A549 (cell line): ENCODE measurements around the gene CADM4. TPM values are rescaled to one million over a fixed set of nuclear protein-coding genes. Genes with fewer than 3 reads are reported as not detected.

ENCODE experiments used
- ATAC-seq, 2 experiments: fragments of 200-7000 bp in 1 of 2; fragments of >200 bp in 1 of 2; cut with Nextera tagmentation in 1 of 2; cut with Tn5 transposase in 1 of 2; 3 replicates each; pipeline versions ENCODE4 v1.8.0 to v1.9.1; 2018 to 2020; ENCODE audit warnings: mild to moderate bottlenecking in 1 of 2, moderate library complexity in 1 of 2
- CTCF ChIA-PET: fragments of 300-600 bp; sonication (Branson Sonifier 250); formaldehyde crosslinking; extraction: SDS; loops from one replicate; lab custom pipeline; 2021; ENCODE audit warnings: antibody characterized with exemption, inconsistent platforms; lab: Yijun Ruan, JAX
- POLR2A ChIA-PET: fragments of 350-600 bp; formaldehyde crosslinking; extraction: SDS; loops from one replicate; lab custom pipeline; 2021; ENCODE audit warnings: antibody characterized with exemption, inconsistent platforms; lab: Yijun Ruan, JAX
- DNase-seq, 2 experiments: peaks; one replicate each; pipeline versions ENCODE4 v3.0.0 to v3.0.0-alpha.2; 2011 to 2016; ENCODE audit warnings: low read depth in 1 of 2, low spot score in 1 of 2
- FAIRE-seq: peaks from 2 replicates; lab custom pipeline; 2011; peaks lifted over from hg19 to GRCh38; lab: Jason Lieb, UNC
- H3K27ac ChIP-seq, 2 experiments: fragments of >200 bp; sonication (Bioruptor Twin); formaldehyde crosslinking; 3 replicates each; pipeline ENCODE4 v1.5.1; 2016 to 2017
- H3K4me1 ChIP-seq: fragments of >200 bp; sonication (Bioruptor Twin); formaldehyde crosslinking; 3 replicates; pipeline ENCODE4 v1.6.1; 2016
- H3K4me2 ChIP-seq: fragments of >200 bp; sonication (Bioruptor Twin); formaldehyde crosslinking; 3 replicates; pipeline ENCODE4 v1.6.1; 2016
- H3K4me3 ChIP-seq: fragments of >200 bp; sonication (Bioruptor Twin); formaldehyde crosslinking; 3 replicates; pipeline ENCODE4 v1.5.1; 2016
- H3K9me3 ChIP-seq: fragments of >200 bp; sonication (Bioruptor Twin); formaldehyde crosslinking; 3 replicates; pipeline ENCODE4 v1.6.1; 2016
- BCL3 ChIP-seq: fragments of >200 bp; sonication (Bioruptor Twin); formaldehyde crosslinking; IDR thresholded peaks from 3 replicates; pipeline ENCODE4 v1.6.1; 2016
- CBX2 ChIP-seq: fragments of 200-600 bp; sonication (generic); IDR thresholded peaks from 2 replicates; pipeline ENCODE4 v1.6.1; 2016; ENCODE audit warnings: low read depth, mild to moderate bottlenecking, borderline replicate concordance
- CHD2 ChIP-seq: fragments of 150-350 bp; IDR thresholded peaks from 2 replicates; pipeline ENCODE4 v1.6.1; 2014; ENCODE audit warnings: low read length; ENCODE audit not compliant: partially characterized antibody
- CHD4 ChIP-seq: fragments of 200-600 bp; sonication (generic); IDR thresholded peaks from 2 replicates; pipeline ENCODE4 v1.6.1; 2016; ENCODE audit warnings: antibody characterized with exemption, mild to moderate bottlenecking, borderline replicate concordance
- CTCF ChIP-seq: fragments of >200 bp; sonication (Bioruptor Twin); formaldehyde crosslinking; IDR thresholded peaks from 3 replicates; pipeline ENCODE4 v1.5.1; 2016
- EHF ChIP-seq: fragments of 250-450 bp; sonication (Bioruptor Pico); IDR thresholded peaks from 2 replicates; pipeline ENCODE4 v1.5.0; 2020; ENCODE audit warnings: mild to moderate bottlenecking
- EHMT2 ChIP-seq: fragments of 200-600 bp; sonication (generic); IDR thresholded peaks from 2 replicates; pipeline ENCODE4 v1.6.1; 2016; ENCODE audit warnings: antibody characterized with exemption, low read depth, mild to moderate bottlenecking, moderate library complexity
- HDAC2 ChIP-seq: fragments of 200-600 bp; sonication (generic); IDR thresholded peaks from 2 replicates; pipeline ENCODE4 v1.6.1; 2016
- HEYL ChIP-seq: fragments of 250-450 bp; sonication (Bioruptor Pico); IDR thresholded peaks from 2 replicates; pipeline ENCODE4 v1.8.0; 2021; ENCODE audit warnings: mild to moderate bottlenecking, moderate library complexity
- HMGXB4 ChIP-seq: fragments of 250-450 bp; sonication (Bioruptor Pico); IDR thresholded peaks from 2 replicates; pipeline ENCODE4 v1.5.0; 2021; ENCODE audit warnings: mild to moderate bottlenecking, moderate library complexity, borderline replicate concordance
- HOXA7 ChIP-seq: fragments of 250-450 bp; sonication (Bioruptor Pico); IDR thresholded peaks from 2 replicates; pipeline ENCODE4 v1.5.0; 2020; ENCODE audit warnings: mild to moderate bottlenecking, moderate library complexity
- HOXB5 ChIP-seq: fragments of 250-450 bp; sonication (Bioruptor Pico); IDR thresholded peaks from 2 replicates; pipeline ENCODE4 v1.5.0; 2020; ENCODE audit warnings: mild to moderate bottlenecking, moderate library complexity
- JUN ChIP-seq, 2 experiments: fragments of >200 bp; sonication (Bioruptor Twin); formaldehyde crosslinking; IDR thresholded peaks; 2 replicates in 1 of 2; 3 replicates in 1 of 2; pipeline ENCODE4 v1.6.1; 2016 to 2017
- KDM5A ChIP-seq: fragments of 200-600 bp; sonication (generic); IDR thresholded peaks from 2 replicates; pipeline ENCODE4 v1.6.1; 2016; ENCODE audit warnings: antibody characterized with exemption, mild to moderate bottlenecking
- MAX ChIP-seq: IDR thresholded peaks from 2 replicates; pipeline ENCODE4 v1.6.1; 2012
- MAZ ChIP-seq: fragments of 150-350 bp; IDR thresholded peaks from 2 replicates; pipeline ENCODE4 v1.6.1; 2014; ENCODE audit warnings: antibody characterized with exemption, low read depth, low read length, borderline replicate concordance
- POLR2A ChIP-seq: IDR thresholded peaks from 2 replicates; pipeline ENCODE4 v1.6.1; 2012; ENCODE audit warnings: mild to moderate bottlenecking, low read length
- RNF2 ChIP-seq: fragments of 200-600 bp; sonication (generic); IDR thresholded peaks from 2 replicates; pipeline ENCODE4 v1.6.1; 2016; ENCODE audit warnings: low read depth, mild to moderate bottlenecking, antibody characterized with exemption, moderate library complexity, borderline replicate concordance
- SREBF2 ChIP-seq: fragments of 450-650 bp; IDR thresholded peaks from 2 replicates; pipeline ENCODE4 v1.6.1; 2014; ENCODE audit warnings: mild to moderate bottlenecking, moderate library complexity
- TP53 ChIP-seq: fragments of 250-450 bp; sonication (Bioruptor Pico); IDR thresholded peaks from 2 replicates; pipeline ENCODE4 v1.5.0; 2021; ENCODE audit warnings: mild to moderate bottlenecking, moderate library complexity
- ZC3H11A ChIP-seq: fragments of 450-650 bp; IDR thresholded peaks from 2 replicates; pipeline ENCODE4 v1.6.1; 2014; ENCODE audit warnings: antibody characterized with exemption, mild to moderate bottlenecking
- ZSCAN20 ChIP-seq: fragments of 250-450 bp; sonication (Bioruptor Pico); IDR thresholded peaks from 2 replicates; pipeline ENCODE4 v1.8.0; 2022; ENCODE audit warnings: mild to moderate bottlenecking, moderate library complexity
- WGBS: methylation state at CpG from one replicate; pipeline ENCODE4 v1.1.6; 2017; ENCODE audit errors: missing lambda C conversion rate; 5-methylcytosine and 5-hydroxymethylcytosine counted together
- polyA plus RNA-seq, 4 experiments: library from polyadenylated mRNA; depleted of rRNA in 3 of 4; stranded (reverse); fragments of >200 nt; fragmentation: RNase III in 1 of 4; extraction: RNeasy Plus Mini Kit Qiagen cat#74134 plus additional on column Dnase treatment in 1 of 4; gene quantifications; 2 replicates in 3 of 4; 3 replicates in 1 of 4; pipeline ENCODE4 v1.2.3, GENCODE V29; 2011 to 2017
- TF ChIP-seq, protein P1 (sequence below): fragments of 150-350 bp; IDR thresholded peaks from 2 replicates; pipeline ENCODE4 v1.6.1; 2014; ENCODE audit warnings: low read depth, mild to moderate bottlenecking, low read length
- TF ChIP-seq, protein P2 (sequence below): fragments of >200 bp; sonication (Bioruptor Twin); formaldehyde crosslinking; IDR thresholded peaks from 2 replicates; pipeline ENCODE4 v1.6.1; 2016

Gene CADM4
- polyA plus RNA-seq, 2 of the 4 experiments (the other 2 are of a cell fraction), result 4.2 to 9.2 TPM

DNA sequence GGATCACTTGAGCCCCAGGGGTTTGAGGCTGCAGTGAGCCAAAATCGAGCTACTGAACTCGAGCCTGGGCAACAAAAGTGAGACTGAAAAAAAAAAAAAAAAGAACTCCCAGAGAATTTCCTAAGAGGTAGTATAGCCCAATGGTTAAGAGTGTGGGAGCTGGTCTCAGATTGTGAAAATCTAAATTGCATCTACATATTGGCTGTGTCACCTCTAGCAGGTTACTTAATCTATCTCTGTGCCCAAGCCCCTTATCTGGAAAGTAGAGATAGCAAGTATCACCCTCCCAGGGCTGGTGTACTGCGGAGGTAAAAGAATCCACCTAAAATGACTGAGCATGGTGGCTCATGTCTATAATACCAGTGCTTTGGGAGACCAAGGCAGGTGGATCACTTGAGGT, 34.0 kb upstream of the CADM4 start (continued):
- TF ChIP-seq BCL3, result no peak
- TF ChIP-seq CHD2, result no peak
- no peak for TF ChIP-seq HEYL (CRISPR knock-in tag)
- TF ChIP-seq CTCF, result no peak
- TF ChIP-seq, all 56 proteins: peak for 0

- DNase-seq (no peak), FAIRE-seq (no peak), ATAC-seq (no peak)
- TF ChIP-seq, protein P1, sequence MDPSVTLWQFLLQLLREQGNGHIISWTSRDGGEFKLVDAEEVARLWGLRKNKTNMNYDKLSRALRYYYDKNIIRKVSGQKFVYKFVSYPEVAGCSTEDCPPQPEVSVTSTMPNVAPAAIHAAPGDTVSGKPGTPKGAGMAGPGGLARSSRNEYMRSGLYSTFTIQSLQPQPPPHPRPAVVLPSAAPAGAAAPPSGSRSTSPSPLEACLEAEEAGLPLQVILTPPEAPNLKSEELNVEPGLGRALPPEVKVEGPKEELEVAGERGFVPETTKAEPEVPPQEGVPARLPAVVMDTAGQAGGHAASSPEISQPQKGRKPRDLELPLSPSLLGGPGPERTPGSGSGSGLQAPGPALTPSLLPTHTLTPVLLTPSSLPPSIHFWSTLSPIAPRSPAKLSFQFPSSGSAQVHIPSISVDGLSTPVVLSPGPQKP, result no peak
- TF ChIP-seq, protein P2, sequence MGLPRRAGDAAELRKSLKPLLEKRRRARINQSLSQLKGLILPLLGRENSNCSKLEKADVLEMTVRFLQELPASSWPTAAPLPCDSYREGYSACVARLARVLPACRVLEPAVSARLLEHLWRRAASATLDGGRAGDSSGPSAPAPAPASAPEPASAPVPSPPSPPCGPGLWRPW, result no peak
- TF ChIP-seq JUN (IDR thresholded peaks at IDR 0.05) (no peak), CHD4 (no peak), RNF2 (no peak), HDAC2 (no peak), ZC3H11A (no peak), CBX2 (no peak), KDM5A (no peak)
- Histone ChIP-seq H3K9me3 (no peaks in the 10 kb centered on the region), H3K4me2 (peak overlapping the region; percentile 84), H3K4me3 (no peak overlapping the region), H3K4me1 (peaks cover 40% of the 10 kb centered on the region), H3K27ac (peak overlapping the region in 1 of 2 experiments; percentile 57; a peak in 3 of 6 replicates)
- ChIA-PET POLR2A (interaction anchor here (0.6 to 4.3 kb wide), 2 partner anchors 52 to 83 kb away, joined by 4 to 75 read pairs; partner anchors contain the start of gene SMG9), CTCF (interaction anchor here (0.6 to 1.8 kb wide), 10 partner anchors 13 to 246 kb away, joined by 3 to 7 read pairs (median 3); no protein-coding TSS in a partner anchor)
- 57% methylated on average over 6 of the region's 6 CpGs for WGBS
Observed at GRCh38 chr19:43672061-43672679, 32.5 kb upstream of the CADM4 start.

DNA sequence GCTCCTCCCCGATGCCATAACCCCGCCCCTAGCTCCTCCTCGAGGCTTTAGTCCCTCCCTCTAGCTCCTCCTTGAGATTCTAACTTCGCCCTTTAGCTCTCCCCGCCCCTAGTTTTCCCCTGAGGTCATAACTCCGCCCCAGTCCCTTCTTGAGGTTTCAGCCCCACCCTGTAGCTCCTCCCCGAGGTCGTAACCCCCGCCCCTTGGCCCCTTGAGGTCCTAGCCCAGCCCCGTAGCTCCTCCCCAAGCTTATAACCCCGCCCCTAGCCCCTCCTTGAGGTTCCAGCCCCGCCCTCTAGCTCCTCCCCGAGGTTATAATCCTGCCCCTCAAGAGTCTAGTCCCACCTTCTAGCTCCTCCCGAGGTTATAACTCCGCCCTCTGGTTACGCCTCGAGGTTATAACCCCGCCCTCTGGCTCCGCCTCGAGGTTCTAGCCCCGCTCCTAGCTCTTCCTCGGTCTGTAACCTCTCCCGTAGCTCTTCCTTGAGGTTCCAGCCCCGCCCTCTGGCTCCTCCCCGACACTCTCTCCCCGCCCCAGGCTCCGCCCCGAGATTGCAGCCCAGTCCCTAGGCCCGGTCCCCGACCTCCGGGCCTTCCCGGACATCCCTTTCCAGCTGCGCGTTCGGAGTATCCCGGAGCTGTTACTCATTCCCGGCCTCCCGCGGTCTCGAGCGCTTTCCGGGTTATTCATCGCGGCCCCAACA, 28.9 kb upstream of the CADM4 start:
- peak; percentile 87 to 95 for ATAC-seq
- Histone ChIP-seq H3K4me1 (peaks cover 22% of the 10 kb centered on the region), H3K27ac (peak overlapping the region; percentile 81 to 87), H3K4me3 (peak overlapping the region; percentile 58), H3K9me3 (no peaks in the 10 kb centered on the region), H3K4me2 (peak overlapping the region; percentile 84)
- peak; percentile 99 to 100 for DNase-seq
- ChIA-PET POLR2A (interaction anchor here (0.5 to 4.3 kb wide), 31 partner anchors 10 to 1222 kb away, joined by 3 to 75 read pairs (median 5); partner anchors contain the start of genes IRGQ, KCNN4, SMG9 and TOMM40), CTCF (interaction anchor here (0.7 to 2.9 kb wide), 35 partner anchors 10 to 221 kb away, joined by 3 to 34 read pairs (median 4); partner anchors contain the start of genes IRGC, KCNN4 and SMG9)
- peak; percentile 79 for FAIRE-seq
- WGBS, result 1% methylated on average over 37 of the region's 44 CpGs
- no peak for TF ChIP-seq EHMT2
- TF ChIP-seq HOXA7 (CRISPR knock-in tag), result no peak
- TF ChIP-seq ZC3H11A, result no peak
- no peak for TF ChIP-seq EHF
- TF ChIP-seq MAX, result peak; percentile 28; the same call in 1 of the 2 replicates
- no peak for TF ChIP-seq MAZ
- TF ChIP-seq CHD2, result no peak
- no peak for TF ChIP-seq ZSCAN20 (CRISPR knock-in tag)
- peak in 1 of 2 experiments; percentile 69; a peak in 2 of 5 replicates for TF ChIP-seq JUN (IDR thresholded peaks at IDR 0.05)
- TF ChIP-seq BCL3, result peak; percentile 59; the same call in 1 of the 3 replicates
- TF ChIP-seq RNF2, result no peak
- TF ChIP-seq POLR2A, result peak; percentile 76
- TF ChIP-seq HMGXB4 (CRISPR knock-in tag), result no peak
- TF ChIP-seq SREBF2, result no peak
- no peak for TF ChIP-seq HOXB5 (CRISPR knock-in tag)
- TF ChIP-seq, protein P2, result no peak
- TF ChIP-seq TP53 (CRISPR knock-in tag), result no peak
